Measurements from ENCODE around the gene TRAPPC3.
"Not testable (repeated sequence)": the region's sequence is repeated elsewhere in the genome, so short reads cannot be mapped to it uniquely, and the experiment has no call there.

The TRAPPC3 gene

GRCh38 chr1:36149237-36149972 lies at the start of gene TRAPPC3:
Gene TRAPPC3, minus strand, starts transcription at chr1:36149486. Its CDS starts 108 bp downstream, at chr1:36149378.
- DNase-seq (ENCODE audit: low read depth in 2 of 2), result peak; percentile 100

DNA sequence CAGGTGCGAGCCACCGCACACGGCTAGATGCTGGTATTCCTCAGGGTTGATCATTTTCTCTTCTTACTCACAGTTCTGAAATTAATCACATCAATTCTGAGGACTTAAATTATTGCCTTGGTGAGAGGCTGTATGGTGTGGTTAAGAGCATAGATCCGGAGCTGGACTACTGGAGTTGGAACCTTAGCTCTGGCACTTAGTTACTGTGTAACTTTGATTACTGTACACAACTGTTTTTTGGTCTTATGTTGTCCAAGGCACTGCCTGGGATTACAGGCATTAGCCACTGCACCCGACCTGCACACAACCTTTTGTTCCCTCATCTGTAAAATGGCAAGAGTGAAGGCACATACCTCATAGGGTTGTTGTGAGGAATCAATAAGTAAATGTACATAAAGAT lies 49.4 kb upstream of the TRAPPC3 start:
- DNase-seq (ENCODE audit: low read depth in 2 of 2), result no peak

DNA sequence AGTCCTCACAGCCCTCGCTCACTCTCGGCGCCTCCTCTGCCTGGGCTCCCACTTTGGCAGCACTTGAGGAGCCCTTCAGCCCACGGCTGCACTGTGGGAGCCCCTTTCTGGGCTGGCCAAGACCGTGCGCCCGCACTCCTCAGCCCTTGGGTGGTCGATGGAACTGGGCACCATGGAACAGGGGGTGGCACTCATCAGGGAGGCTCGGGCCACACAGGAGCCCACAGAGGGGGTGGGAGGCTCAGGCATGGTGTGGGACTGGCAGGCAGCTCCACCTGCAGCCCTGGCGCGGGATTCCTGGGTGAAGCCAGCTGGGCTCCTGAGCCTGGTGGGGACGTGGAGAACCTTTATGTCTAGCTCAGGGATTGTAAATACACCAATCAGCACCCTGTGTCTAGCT lies 47.5 kb upstream of the TRAPPC3 start:
- not testable (repeated sequence) for DNase-seq (ENCODE audit: low read depth in 2 of 2)

DNA sequence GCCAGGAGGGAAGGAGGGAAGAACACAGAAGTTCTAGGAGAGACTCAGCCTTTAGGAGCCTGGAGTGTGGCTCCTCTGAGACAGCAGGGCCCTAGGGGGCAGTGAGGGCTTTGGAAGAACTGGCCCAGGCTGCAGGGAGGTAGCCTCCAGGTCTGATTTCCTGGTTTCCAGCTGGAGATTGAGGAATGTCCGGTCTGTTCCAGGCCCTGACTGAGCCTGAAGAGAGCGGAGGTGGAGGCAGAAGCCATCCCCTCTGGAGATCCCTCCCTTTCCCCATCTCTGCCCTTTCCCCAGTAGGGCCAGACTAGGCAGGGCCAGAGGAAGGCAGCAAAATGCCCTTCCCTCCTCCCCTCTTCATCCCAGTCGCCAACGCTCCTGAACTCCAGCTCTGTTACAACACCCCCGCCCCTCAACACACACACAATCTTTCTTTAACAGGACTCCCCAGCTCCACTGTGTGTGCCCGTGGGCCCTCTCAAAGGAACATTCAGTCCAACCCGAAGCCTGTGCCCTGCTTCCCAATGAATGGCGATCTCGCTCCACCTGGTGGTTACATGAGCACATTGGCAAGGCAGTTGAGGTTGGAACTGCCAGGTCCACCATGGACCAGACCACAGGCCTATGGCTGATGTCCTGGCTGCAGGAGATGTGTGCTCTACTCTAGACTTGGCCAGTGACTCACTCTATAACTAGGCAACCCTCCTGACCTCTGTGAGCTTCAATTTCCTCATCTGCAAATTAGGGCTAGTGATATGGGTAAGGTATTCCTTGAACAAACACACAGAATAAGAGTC lies 38.7 kb upstream of the TRAPPC3 start:
- peak; percentile 53 to 58 for DNase-seq (ENCODE audit: low read depth in 2 of 2)

DNA sequence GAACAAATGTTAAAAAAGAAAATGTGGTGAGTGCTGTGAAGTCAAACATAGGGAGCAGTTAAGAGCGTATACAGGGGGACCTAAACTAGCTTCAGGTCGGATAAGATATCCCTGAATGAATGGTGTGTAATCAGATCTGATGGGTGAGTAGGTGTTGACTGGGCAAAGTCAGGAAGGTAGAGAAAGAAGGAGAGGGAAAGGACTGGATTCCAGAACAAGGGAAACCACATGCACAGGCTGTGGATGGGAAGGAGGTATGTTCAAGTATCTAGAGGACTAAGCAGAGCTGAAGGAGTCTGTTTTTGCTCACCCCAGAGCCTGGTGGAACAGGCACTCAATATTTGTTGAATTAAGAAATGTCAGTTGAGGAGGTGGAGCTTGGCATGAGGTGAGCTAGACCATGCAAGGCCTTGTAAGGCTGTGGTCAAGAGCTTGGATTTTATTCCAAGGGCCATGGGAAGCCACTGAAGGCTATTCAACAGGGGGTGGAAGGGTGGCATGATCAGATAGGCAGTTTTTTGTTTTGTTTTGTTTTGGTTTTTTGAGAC lies 34.1 kb upstream of the TRAPPC3 start:
- DNase-seq (ENCODE audit: low read depth in 2 of 2), result no peak

GRCh38 chr1:36182734-36183133 lies 33.4 kb upstream of the TRAPPC3 start:
- no peak for DNase-seq (ENCODE audit: low read depth in 2 of 2)

GRCh38 chr1:36179220-36179600 lies 29.9 kb upstream of the TRAPPC3 start:
- DNase-seq (ENCODE audit: low read depth in 2 of 2), result no peak

DNA sequence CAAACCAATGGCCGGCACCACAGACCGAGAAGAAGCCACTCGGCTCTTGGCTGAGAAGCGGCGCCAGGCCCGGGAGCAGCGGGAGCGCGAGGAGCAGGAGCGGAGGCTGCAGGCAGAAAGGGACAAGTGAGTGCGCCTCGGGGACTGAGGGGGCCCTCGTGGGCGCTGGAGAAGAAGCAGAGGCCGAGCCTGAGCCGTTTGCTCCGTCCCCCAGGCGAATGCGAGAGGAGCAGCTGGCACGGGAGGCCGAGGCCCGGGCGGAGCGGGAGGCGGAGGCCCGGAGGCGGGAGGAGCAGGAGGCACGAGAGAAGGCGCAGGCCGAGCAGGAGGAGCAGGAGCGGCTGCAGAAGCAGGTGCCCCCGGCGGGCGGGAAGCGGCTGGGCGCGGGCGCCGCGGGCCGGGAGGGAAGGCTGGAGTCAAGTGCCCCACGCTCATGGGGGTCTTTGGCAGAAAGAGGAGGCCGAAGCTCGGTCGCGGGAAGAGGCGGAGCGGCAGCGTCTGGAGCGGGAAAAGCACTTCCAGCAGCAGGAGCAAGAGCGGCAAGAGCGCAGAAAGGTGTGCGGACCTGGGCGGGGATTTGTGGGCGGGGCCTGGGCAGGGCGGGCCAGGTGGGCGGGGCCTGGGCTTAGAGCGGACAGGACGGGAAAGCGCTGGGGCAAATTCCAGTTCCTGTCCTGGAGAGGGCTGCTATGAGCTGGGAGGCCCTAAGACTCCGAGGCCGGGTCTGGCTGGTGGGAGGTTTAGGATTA lies 29.4 kb upstream of the TRAPPC3 start:
- no peak for DNase-seq (ENCODE audit: low read depth in 2 of 2)

DNA sequence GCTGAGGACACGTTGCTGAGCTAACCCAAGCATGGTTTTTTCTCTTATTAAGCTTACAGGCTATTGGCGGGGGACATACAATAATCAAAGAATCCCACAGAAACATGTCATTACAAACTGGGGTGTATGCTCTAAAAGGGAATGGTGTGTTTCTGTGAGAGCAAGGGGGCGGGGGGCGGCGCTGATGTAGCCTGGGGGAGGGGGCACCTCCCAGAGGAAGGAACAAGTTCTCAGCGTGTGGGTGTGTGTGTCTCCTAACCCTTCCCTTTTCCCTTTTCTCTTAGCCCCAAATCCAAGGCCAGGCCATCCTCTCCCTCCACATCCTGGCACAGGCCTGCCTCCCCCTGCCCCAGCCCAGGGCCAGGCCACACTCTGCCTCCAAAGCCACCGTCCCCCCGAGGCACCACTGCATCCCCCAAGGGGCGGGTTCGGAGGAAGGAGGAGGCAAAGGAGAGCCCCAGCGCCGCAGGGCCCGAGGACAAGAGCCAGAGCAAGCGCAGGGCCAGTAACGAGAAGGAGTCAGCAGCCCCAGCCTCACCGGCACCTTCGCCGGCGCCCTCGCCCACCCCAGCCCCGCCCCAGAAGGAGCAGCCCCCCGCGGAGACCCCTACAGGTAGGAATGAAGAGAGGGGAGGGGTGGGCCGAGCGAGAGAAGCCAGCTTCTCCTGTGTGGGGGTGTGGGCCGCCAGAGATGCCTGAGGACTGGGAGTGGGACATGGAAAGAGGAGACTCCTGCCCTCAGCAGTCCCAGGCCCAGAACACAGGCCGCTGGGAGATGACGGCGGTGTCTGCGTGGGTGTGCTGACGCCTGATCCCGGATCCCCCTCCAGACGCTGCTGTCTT lies 28.5 kb upstream of the TRAPPC3 start:
- DNase-seq (ENCODE audit: low read depth in 2 of 2), result no peak

DNA sequence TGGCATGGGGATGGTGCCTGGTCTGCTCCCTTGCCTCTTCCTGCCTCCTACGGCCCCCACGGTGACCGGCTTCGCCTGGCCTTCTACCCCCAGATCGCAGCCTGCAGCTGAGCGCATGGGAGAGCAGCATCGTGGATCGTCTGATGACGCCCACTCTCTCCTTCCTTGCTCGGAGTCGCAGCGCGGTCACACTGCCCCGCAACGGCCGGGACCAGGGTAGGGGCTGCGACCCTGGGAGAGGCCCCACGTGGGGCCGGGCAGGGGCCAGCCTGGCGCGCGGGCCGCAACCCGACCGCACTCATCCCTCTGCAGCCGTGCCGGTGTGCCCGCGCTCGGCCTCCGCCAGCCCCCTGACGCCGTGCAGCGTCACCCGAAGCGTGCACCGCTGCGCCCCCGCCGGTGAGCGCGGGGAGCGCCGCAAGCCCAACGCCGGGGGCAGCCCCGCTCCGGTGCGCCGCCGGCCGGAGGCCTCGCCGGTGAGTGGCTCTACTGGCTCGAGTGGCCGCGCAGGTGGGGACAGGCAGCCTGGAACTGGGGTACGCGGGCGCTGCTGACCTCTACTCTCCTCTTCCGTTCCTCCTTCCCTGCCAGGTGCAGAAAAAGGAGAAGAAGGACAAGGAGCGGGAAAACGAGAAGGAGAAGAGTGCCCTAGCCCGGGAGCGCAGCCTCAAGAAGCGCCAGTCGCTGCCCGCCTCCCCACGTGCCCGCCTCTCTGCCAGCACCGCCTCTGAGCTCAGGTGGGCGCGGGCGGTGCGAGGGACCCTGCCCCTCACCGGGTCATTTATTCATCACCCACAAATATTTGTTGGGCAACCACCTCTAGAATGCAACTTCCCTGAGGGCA lies 27.0 kb upstream of the TRAPPC3 start:
- DNase-seq (ENCODE audit: low read depth in 2 of 2), result no peak

DNA sequence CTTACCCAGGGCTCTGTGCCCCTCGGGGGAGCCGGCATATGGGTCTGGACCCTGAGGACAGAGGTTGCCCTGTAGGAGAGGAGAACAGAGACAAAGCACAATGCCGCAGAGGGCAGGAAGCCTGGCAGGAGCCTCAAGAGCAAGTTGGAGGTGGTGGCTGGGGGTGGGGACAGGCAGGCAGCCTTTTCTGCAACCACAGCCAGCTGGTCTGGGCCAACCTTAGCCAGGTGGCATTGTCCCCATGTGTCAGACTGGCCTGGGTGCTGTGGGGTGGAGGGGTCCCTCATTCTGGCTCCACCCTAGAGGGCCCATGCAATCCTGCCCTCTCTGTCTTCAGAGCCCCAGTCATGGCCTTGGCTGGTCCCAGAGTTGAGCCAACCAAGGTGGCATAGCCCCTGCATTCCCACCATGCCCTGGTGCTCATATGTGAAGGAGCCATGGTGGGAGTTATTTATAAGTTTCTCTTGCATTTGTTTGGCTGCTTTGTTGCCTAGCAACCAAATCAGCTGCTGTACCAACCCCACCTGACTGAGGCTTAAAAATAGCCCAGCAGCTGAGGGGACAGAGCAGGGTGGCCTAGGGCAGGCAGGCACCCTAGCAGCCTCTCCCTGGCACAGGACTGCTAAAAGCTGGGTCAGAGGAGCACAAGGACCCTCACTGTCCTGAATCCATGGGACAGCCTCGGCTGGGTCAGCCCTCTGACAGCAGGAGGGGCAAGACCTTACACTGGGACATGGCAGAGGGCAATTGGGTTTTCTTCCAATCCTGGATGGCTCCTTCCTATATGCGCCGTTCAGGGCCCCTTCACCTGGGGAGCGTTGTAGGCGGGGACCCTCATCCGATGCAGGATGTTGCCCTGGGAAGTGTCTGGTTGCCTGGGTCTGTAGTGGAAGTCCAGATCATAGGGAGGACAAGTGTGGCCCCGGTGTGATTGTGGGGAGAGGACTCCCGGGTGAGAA lies 26.1 kb upstream of the TRAPPC3 start:
- no peak for DNase-seq (ENCODE audit: low read depth in 2 of 2)

GRCh38 chr1:36174713-36175112 lies 25.4 kb upstream of the TRAPPC3 start:
- no peak for DNase-seq (ENCODE audit: low read depth in 2 of 2)

DNA sequence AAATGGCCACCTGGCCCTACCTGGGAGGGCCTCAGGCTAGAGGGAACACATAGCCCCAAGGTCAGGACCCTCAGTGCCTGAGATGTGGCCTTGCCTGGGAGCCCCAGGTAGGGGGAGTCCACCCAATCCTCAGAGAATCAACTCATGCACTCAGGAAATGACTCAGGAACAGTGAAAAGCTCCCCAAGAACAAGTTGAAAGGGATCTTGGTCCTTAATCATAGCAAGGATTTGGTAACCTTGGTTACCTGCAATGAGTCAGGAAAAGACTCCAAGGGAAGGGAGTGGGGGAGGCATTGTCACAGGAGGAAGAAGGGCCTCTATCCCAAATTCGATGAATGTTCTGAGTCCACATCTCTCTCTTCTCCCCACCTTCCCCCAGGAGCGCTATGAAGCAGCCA lies 23.7 kb upstream of the TRAPPC3 start:
- DNase-seq (ENCODE audit: low read depth in 2 of 2), result no peak

DNA sequence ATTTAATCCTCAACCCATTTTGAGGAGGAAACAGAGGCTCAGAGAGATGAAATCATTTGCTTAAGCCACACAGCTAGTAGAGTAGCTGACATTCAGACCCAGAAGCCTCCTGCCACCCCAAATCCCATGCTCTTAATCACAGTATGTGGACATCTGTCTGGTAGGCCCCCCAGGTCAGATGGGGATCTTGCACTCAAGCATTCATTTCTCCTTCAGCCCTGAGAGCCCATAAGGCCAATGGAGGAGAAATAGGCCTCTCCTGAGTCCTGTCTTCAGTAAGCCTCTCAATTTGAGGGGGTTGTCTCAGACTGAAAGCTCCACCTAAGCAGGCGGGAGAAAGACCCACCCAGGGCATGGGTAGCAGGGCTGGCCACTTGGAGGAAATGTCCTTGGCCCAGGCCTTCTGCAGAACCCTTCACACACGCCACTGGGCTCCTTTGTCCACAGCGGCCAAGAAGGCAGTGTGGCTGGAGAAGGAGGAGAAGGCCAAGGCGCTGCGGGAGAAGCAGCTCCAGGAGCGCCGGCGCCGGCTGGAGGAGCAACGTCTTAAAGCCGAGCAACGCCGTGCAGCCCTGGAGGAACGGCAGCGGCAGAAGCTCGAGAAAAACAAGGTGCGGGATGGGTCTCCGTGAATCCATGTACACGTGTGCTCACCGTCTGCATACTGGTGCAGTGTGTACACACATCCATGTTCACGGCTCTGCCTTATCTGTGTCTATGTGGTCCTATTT lies 22.9 kb upstream of the TRAPPC3 start:
- no peak for DNase-seq (ENCODE audit: low read depth in 2 of 2)

GRCh38 chr1:36170643-36171412 lies 21.5 kb upstream of the TRAPPC3 start:
- no peak for DNase-seq (ENCODE audit: low read depth in 2 of 2)

DNA sequence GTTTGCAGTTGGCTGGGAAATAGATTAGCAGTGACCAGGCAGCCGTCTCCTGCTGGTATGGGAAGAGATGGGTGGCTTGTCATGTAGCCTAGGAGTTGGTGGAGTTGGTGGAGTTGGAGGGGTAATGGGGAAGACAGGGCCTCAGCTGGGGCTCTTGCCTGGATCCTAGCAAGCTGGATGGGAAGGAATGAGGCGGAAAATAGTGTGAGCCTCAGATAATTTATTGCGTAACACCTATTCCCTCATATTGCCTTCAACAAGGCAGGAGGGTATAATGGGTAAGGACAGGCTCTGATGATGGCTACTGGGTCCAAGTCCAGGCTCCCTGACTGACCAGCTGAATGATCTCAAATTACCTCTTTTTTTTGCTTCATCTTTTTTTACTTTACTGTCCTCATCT lies 19.2 kb upstream of the TRAPPC3 start:
- DNase-seq (ENCODE audit: low read depth in 2 of 2), result no peak
